Tongue (tissue), 2 donors: ENCODE measurements around the gene SLC26A8. TPM values are rescaled to one million over a fixed set of nuclear protein-coding genes. Genes with fewer than 3 reads are reported as not detected.
"Not testable (repeated sequence)": the region's sequence is repeated elsewhere in the genome, so short reads cannot be mapped to it uniquely, and the experiment has no call there.

Experiments used
- DNase-seq: peaks from one replicate; pipeline ENCODE4 v3.0.0-alpha.2; 2015
- total RNA-seq: library from RNA; depleted of rRNA; stranded (reverse); fragments of >200 nt; gene quantifications from one replicate; pipeline ENCODE4 v1.2.3, GENCODE V29; 2014

SLC26A8 gene
- total RNA-seq, 1 donor from 2014 or later = not detected

DNA sequence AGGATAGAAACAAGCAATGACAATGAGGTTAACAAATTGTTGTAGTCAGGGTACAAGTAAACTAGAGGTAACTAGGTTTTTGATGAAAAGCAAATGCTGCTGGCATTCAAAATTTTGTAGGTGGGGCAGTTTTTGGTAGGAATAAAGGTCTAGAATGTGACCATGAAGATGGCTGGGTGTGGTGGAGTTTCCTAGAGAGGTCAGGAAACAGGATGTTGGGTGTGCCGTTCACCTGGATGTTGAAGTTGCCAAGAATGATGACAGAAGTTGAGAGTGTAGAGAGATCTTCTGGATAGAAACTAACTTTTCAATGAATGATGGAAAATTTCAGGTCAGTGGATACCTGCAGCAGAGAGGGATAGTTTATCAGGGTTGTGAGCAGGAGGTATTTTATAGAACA, 25.9 kb upstream of the SLC26A8 start:
- no peak for DNase-seq

DNA sequence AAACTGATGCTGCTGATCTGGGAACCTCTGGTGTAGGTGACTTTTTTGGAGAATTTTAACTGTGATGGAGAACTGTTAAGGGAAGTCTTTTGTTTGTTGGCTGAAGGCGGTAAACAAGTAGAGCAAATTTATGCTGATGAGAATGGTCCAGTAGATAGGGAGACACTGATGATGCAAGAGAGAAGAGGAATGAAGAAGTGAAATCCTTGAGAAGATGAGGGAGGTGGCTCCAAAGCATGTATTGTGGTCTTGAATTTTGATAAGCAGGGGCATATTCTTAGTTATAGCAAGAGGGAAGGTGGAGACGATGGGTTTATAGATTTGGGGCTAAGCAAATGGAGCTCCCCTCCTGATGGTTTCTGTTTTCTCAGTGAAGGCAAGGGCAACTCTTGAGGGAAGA, 25.1 kb upstream of the SLC26A8 start:
- DNase-seq = no peak

DNA sequence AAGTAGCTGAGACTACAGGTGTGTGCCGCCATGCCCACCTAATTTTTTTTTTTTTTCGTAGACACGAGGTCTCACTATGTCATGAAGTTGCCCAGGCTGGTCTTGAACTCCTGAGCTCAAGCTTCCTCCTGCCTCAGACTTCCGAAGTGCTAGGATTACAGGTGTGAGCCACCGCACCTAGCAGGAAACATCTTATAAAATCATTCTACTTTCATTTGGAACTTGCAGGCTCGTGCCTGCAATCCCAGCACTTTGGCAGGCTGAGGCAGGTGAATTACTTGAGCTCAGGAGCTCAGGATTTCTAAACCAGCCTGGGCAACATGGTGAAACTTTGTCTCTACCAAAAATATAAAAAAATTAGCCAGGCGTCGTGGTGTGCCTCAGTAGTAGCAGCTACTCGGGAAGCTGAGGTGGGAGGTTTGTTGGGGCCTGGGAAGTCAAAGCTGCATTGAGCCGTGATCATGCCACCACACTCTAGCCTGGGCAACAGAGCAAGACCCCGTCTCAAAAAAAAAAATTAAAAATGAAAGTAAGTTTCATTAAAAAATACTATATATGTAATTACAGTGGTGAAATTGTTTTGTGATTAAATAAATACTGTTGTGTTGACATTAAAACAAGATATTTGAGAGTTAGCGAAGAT, 18.3 kb upstream of the SLC26A8 start:
- DNase-seq = no peak

DNA sequence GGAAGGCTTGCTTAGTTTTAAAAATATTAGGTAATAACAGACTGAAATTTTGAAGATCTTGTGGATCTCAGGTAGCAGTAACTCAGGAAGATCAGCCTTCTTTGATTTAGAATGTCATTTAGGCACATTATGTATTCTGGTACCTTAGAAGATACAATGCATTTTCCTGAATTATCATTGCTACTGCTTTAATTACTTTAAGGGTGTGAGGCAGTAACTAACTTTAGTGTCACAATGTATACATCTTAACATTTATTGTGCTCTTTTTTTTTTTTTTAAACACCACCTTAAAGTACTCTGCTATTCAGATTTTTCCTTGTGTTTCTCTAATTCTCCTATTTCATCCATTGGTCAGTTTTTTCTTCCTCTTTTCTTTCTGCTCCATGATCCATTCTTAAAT, 16.5 kb upstream of the SLC26A8 start:
- DNase-seq = no peak

DNA sequence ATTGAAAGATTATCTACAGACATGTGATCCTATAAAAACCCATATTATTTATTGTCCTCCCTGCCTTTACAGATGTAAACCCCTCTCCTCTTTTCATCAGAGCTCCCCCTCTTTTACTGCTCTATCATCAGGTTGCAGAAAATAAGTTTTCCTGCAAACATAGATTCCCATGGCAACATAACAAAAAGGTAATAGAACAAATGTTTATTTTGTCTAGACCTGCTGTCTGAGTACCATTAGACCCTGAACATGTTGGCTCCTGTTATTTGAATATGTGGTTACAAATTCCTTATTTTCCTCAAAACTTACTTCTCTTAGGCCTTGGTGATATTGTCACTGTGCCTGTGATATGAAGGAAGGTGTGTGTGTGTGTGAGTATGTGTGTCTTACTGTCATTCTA, 14.7 kb upstream of the SLC26A8 start:
- peak; percentile 45 for DNase-seq

DNA sequence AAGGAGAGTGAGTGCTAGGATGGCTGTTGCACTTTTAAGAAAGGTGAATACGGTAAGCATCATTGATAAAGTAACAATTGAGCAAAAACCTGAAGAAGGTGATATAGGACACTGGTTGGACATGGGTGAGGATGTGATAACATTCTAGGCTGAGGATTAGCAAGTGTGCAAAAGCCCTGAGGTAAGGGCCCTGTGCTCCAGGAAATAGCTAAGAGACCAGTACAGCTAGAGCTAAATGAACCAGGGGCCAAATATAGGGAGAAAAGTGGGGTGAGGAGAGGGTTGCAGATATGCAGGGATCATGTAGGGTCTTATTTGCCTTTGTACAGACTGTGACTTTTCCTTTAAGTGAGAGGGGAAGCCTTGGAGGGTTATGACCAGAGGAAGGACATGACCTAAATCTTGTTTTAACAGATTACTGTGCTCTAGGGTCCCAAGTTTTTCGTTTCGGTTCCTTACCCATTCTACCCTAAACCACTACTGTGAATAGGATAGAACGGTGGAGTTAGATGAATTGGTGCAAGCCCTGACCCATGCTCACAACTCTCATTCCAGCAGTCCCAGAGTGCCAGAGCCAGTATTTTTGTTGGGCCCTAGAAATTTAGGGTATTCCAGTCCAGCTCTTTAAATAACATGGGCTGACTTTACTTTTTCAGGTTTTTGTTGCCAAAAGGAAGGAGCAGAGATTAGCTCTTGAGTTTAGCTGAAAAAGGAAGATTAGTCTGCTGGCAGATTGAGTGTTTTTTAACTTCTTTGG, 13.9 kb upstream of the SLC26A8 start:
- DNase-seq = no peak

DNA sequence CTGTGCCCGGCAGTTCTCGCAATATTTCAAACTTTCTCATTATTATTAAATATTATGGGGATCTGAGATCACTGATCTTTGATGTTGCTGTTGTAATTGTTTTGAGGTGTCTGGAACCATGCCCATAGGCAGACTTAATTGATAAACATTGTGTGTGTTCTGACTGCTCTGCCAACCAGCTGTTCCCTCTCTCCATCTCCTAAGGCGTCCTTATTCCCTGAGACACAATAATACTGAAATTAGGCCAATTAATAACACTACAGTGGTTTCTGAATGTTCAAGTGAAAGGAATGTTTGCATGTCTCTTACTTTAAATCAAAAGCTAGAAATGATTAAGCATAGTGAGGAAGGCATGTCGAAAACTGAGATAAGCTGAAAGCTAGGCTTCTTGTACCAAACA, 10.8 kb upstream of the SLC26A8 start:
- DNase-seq = no peak

DNA sequence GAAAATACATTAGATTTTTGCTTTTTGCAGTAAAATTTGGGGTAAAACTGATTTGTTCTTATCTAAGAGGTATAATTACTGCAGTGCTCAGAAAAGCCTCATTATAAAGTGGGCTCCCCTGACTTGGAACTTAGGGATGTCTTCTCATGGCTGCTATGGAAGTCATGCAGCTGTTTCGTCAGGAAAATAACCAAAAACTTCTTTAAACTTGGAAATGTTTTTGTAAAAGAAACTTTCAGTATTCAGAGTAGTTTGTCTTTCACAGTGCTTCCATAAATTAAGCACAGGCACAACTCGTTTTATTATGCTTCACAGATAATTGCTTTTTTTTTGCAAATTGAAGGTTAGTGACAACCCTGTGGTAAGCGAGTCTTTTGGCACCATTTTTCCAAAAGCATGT, 10.0 kb upstream of the SLC26A8 start:
- no peak for DNase-seq

DNA sequence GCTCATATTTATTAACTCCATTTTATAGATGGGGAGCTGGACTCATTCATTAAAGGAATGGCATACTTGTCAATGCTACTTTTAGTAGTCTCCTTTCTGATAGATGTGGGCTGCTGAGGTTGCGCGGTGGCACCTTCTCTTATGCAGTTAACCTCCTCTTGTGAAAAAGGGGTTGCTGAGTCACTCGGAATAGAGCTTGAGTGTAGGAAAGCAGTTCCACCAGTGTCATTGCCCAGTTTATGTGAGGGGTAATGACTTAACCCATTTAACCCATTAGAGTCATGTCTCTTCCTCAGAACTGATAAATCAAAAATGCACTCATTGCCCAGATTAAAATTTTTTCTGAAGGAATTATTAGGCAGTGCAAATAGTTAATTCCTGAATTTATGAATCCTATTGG, 9.5 kb upstream of the SLC26A8 start:
- DNase-seq = no peak

DNA sequence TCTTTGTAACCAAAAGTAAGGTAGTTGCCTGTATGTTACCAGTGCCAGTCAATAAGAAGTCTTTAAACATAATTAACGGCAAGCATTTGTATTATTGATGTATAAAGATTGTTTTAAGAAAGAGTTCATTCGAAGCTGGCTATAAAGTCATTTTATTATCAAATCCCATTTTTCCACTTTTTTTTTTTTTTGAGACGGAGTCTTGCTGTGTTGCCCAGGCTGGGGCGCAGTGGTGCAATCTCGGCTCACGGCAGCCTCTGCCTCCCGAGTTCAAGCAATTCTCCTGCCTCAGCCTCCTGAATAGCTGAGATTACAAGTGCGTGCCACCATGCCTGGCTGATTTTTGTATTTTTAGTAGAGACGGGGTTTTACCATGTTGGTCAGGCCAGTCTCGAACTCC, 8.7 kb upstream of the SLC26A8 start:
- not testable (repeated sequence) for DNase-seq

DNA sequence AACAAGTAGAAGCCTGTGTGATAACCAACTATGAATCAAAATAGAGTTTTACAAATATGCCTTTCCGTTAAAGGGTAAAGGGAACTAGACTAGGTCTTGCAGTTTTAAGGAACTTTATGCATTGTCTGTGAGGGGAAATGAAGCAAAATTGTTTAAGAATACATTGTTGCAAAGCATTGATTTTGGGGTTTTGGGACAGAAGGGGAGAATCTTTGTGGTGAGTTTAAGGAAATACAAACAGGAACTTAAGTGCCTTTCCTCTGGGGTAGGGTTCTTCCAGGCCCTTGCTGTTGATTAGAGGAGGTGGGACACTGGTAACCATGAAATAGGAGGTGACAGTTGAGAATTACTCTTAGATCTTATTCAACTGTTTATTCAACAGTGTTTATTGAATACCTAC, 7.8 kb upstream of the SLC26A8 start:
- DNase-seq = no peak

DNA sequence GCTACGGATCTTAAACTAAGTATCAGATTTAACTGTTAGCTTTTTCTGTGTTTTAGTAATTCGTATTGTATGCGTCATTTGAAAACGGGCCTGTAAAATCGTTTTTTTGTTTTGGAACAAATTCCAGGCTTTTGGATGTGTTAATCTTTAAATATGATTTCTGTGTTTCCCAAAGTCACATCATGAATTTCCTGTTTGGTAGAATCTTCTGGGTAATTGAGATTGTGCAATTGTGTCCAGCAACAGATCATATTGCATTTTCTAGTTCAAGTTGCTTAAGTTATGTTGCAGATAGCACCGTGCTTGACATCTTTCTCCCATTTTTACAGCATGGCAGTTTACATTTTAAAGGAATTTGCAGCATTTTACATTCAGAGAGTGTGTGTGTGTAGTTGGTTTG, 5.0 kb upstream of the SLC26A8 start:
- DNase-seq = peak; percentile 28

DNA sequence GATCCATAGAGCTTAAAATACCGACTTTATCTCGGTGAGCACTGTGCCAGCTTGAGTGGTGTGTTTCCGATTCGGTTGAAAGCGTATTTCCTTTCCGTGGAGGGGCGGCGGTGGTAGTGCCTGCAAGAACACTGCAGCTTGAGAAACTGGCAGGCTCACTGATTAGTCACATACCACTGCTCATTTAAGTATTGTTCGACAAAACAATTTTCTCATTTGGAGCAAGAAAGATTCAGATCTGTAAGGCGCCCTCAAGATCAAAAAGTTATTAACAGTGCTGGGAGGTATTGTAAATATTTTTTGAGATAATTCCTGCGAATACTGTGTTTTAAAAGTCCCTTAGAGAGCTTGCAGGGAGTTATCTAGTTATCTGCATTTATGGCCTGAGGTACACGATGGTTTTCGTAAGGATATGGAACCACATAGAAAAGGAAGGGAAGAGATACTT, 4.5 kb upstream of the SLC26A8 start:
- DNase-seq = peak; percentile 77

DNA sequence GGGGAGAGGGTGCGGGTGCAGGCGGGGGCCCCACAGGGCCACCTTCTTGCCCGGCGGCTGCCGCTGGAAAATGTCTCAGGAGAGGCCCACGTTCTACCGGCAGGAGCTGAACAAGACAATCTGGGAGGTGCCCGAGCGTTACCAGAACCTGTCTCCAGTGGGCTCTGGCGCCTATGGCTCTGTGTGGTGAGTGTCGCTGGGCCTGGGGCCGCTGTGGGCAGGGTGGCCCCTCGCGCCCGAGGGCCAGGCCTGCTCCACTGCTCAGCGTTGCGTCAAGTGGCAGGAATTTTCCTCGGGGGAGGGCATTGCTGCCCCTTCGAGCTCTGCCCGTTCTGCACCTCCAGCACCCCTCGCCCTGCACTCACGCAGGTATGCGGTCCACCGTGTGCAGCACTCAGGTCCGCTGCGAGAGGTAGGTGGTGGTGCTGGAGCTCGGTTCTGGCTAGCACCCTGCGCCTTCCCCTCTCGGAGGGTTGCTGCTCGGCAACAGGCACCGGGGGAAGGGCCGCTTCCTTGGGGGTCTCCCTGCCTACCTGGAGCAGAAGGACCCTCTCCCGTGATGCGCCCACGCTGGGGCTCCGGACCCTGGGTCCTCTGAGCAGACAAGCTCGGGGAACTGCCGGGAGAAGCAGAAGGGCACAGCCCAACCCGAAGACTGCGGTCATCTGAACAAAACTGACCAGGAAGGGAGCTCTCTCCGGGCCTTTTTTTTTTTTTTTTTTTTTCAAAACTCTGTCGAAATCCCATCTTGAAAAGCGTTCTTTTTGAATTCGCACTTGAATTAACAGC, 3.8 kb upstream of the SLC26A8 start:
- peak; percentile 45 for DNase-seq

DNA sequence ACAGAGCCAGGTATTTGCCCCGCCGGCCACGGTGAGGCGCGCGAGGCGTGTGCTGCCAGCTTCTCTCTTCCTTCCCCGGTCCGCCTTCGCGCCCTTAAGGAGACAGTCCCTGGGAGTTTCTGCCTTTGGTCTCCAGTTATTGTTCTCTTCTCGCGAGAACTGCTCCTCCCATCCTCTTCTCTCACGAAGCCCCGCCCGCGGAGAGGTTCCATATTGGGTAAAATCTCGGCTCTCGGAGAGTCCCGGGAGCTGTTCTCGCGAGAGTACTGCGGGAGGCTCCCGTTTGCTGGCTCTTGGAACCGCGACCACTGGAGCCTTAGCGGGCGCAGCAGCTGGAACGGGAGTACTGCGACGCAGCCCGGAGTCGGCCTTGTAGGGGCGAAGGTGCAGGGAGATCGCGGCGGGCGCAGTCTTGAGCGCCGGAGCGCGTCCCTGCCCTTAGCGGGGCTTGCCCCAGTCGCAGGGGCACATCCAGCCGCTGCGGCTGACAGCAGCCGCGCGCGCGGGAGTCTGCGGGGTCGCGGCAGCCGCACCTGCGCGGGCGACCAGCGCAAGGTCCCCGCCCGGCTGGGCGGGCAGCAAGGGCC, 3.2 kb upstream of the SLC26A8 start, which contains the start of gene MAPK14:
TSS of gene MAPK14 (plus strand) at position 308 of the 587 bp plus-strand sequence. CDS start 350 bp downstream, outside the sequence.
- DNase-seq = peak; percentile 100

DNA sequence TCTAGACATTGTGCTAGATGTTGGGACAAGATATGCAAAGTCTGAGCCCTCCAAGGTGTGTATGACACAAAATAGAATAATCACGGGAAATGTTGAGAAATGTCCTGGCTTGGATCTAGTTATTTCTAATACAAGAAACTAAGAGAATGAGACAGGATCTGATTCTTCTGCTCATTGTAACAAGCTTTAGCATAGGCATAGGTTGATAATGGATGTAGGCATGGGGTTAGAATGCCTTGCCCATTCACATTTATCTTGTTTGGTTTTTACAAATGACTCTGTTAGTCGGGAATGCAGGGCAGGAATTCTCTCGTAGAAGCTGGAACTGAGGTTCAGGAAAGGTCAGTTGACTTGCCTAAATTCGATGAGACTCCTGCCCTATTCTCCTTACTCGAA, 1.5 kb upstream of the SLC26A8 start:
- no peak for DNase-seq

DNA sequence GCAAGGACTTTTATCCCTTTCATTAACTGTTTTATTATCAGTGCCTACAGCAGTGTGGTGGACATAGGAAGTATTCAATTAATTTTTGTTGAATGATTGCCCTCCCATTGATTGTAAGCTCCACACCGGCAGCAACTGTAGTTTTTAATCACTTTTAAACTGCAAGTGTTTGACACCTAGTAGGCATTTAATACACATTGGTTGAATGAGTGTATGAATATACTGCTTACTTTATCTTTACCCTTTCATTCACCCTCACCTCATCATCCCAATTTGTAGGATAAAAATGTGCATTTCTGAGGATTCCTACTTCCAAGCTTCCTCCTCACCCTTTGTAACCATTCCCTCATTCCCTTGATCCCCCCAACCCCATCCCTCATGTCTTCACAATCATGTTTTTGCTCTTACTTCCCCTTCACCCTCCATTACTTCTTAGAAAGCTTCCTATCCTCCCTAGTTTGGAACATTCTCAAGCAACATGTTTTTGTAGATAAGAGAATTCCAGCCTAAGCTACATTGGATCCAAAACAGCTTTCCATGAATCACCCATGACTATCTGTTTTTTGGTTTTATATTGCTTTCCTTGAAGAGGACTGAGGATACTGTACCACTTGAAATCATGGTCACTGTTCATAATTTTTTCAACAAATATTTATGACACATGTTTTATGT, 955 bp upstream of the SLC26A8 start:
- DNase-seq = no peak

DNA sequence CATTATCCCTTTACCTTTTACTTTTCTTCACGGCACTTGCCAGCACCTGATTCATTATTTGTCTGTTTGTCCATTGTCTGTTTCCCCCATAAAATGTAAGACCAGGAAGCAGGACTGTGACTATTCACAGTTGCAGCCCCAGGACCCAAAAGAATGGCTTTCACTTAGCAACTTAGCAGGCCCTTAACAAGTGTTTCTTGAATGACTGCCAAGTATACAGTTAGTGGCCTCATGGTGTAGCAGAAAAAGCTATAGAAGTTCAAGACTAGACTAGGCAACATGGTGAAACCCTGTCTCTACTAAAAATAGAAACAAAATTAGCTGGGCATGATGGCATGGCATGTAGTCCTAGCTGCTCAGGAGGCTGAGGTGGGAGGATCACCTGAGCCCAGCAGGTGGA, 4.3 kb downstream of the SLC26A8 start:
- DNase-seq = no peak

DNA sequence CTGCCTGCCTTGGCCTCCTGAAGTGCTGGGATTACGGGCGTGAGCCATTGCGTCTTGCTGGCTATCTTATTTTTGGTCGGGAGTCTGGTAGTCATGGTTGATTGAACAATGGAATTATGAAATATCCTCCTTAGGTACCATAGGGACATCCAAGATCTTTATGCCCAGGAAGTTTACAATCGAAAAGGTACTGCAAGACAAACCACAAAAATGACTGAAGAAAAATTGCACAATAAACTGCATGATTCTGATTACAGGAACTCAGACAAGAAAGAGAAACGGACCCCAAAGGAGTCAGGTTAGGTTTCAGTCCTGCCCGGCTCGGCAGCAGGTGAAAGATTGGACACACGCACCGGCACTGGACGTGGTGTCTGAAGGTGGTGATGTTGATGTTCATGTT, 5.3 kb downstream of the SLC26A8 start:
- DNase-seq = no peak

DNA sequence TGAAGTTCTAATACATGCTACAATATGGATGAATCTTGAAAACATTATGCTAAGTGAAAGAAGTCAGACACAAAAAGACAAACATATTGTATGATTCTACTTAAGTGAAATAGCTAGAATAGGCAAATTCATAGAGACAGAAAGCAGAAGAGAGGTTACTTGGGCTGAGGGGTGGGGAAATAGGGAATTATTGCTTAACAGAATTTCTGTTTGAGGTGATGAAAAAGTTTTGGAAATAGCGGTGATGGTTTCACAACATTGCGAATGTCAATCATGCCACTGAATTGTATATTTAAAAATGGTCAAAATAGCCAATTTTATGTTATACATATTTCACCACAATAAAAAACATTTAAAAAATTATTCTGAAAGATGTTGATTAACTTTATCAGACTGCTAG, 6.1 kb downstream of the SLC26A8 start:
- no peak for DNase-seq

DNA sequence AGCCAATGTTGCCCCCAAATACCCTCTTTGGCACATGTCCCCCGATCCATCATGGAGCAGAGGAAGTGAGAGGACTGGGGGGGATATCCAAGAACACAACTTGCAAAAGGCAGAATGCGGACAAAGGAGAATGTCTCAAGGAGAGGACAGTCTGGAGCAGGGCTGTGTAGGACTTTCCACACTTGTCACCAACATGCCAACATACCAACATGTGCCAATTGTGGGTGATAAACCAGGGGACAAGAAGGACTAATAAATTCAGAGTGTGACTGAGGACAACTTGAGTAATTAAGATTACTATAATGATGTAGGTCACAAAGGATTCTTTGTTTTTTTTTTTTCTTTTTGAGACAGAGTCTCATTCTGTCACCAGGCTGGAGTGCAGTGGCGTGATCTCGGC, 8.8 kb downstream of the SLC26A8 start:
- no peak for DNase-seq

DNA sequence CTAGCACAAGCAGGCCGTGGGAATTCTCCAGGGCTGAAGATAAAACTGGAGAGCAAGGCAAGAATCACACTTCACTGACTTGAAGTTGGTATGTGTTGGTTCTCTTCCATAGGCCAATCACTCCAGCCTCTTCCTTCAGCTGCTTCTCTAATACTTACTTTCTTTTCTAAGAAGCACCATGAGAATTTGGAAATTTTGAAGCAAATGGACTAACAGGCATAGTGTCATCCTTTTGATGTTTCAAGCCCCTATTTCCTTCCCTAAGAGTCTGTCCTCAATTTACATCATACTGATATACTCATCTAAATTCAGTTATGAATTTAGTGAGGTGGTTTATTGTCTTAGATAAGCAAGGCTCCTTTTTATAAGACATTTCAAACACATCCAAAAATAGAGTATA, 24.0 kb downstream of the SLC26A8 start:
- no peak for DNase-seq
